IgD-negative memory B cell (primary cell): Measurements from ENCODE around the gene UFC1. TPM values are rescaled to one million over a fixed set of nuclear protein-coding genes. Genes with fewer than 3 reads are reported as not detected.

Experiments
- H3K27ac Mint-ChIP-seq, 3 donors: one replicate each; pipeline ENCODE4 v1.8.0; 2020 to 2022; ENCODE audit warnings: mild to moderate bottlenecking in 3 of 3, mixed read lengths in 3 of 3, moderate library complexity in 1 of 3
- H3K27me3 Mint-ChIP-seq: one replicate; pipeline ENCODE4 v1.8.0; 2021; ENCODE audit warnings: mixed read lengths
- H3K36me3 Mint-ChIP-seq: one replicate; pipeline ENCODE4 v1.8.0; 2020; ENCODE audit warnings: mild to moderate bottlenecking, mixed read lengths
- H3K4me1 Mint-ChIP-seq, 3 donors: one replicate each; pipeline ENCODE4 v1.8.0; 2020 to 2022; ENCODE audit warnings: mixed read lengths in 3 of 3, mild to moderate bottlenecking in 1 of 3
- H3K4me3 Mint-ChIP-seq, 4 donors: one replicate each; pipeline ENCODE4 v1.8.0; 2020 to 2022; ENCODE audit warnings: mild to moderate bottlenecking in 4 of 4, mixed read lengths in 4 of 4, moderate library complexity in 3 of 4
- H3K9me3 Mint-ChIP-seq, 3 donors: one replicate each; pipeline ENCODE4 v1.8.0; 2020 to 2021; ENCODE audit warnings: mixed read lengths in 3 of 3, mild to moderate bottlenecking in 1 of 3
- polyA plus RNA-seq: library from polyadenylated mRNA; unstranded; fragments of 300-500 nt; fragmentation: Illumina TruSeq; gene quantifications from one replicate; pipeline ENCODE4 v1.2.3, GENCODE V29; 2021

UFC1 gene
- polyA plus RNA-seq, 1 donor from 2014 or later = 122 TPM

GRCh38 chr1:161185732-161186311 lies 32.0 kb downstream of the UFC1 start:
- peaks cover 3% of the 10 kb centered on the region for H3K36me3 Mint-ChIP-seq
- no peaks in the 10 kb centered on the region for H3K27me3 Mint-ChIP-seq
- H3K9me3 Mint-ChIP-seq = no peaks in the 10 kb centered on the region

DNA sequence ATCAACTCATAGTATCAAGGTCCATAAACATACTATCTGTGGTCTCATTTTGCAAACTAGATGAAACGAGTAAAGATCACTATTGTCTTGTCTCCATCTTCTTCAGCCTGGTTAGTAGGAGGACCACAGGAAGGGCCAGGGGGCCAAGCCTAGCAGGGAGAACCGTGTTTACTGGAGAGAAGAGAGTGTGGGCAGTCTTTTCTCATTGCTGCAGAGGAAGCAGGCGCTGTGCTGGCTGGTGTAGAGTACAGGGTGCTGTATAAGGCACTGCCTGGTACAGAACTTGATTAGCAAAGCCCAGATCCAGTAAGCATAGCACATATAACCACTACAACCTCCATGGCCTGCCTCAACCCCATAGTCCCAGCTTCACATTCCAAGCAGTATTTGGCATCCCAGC lies 33.5 kb downstream of the UFC1 start:
- Mint-ChIP-seq H3K4me3 (peak overlapping the region in 2 of 4 donors; percentile 9 to 61), H3K27me3 (no peaks in the 10 kb centered on the region), H3K9me3 (no peaks in the 10 kb centered on the region), H3K36me3 (peaks cover 3% of the 10 kb centered on the region), H3K4me1 (peaks cover 31 to 56% (median 55%) of the 10 kb centered on the region in 3 donors), H3K27ac (peak overlapping the region; percentile 70 to 95 (median 90))

More at GRCh38 chr1:161185732-161186311, 32.0 kb downstream of the UFC1 start:
- H3K4me3 Mint-ChIP-seq = peak overlapping the region; percentile 67 to 92 (median 84)
- peaks cover 35 to 60% (median 59%) of the 10 kb centered on the region in 3 donors for H3K4me1 Mint-ChIP-seq
- H3K27ac Mint-ChIP-seq = peak overlapping the region; percentile 40 to 95 (median 70)

DNA sequence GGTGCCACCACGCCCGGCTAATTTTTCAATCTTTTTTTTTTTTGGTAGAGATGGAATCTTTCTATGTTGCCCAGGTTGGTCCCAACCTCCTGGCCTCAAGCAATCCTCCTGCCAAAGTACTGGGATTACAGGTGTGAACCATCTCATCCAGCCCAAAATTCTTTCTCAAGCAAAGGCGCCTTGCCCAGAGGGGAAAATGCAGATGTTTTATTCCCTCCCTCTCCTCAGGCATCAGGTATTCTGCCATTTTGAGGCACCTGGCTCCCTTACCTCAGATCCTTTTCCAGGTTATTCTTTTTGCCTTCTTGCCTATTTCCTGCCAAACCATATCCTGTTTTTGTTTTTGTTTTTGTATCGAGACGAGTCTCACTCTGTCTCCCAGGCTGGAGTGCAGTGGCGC lies 34.6 kb downstream of the UFC1 start:
- Mint-ChIP-seq H3K27ac (peak overlapping the region in 1 of 3 donors; percentile 73), H3K4me1 (peaks cover 35 to 56% (median 55%) of the 10 kb centered on the region in 3 donors), H3K36me3 (no peaks in the 10 kb centered on the region), H3K9me3 (no peaks in the 10 kb centered on the region), H3K27me3 (no peaks in the 10 kb centered on the region), H3K4me3 (no peak overlapping the region)

DNA sequence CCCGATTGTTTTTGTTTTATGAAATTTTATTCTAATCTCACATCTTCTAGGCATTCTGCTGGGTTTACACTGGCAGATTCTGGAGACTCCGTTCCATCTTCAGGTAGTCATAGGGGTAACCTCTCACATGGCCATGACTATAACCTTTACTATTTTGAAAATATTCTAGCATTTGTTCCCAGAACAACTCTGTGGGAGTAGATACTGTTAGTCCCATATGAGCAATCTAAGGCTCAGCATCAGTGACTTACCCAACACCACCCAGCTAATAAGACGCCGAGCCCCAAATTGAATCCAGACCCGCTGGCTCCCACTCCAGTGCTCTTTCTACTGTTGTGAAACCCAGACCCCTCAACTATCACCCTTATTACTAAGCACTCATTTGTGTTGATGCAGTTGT lies 35.3 kb downstream of the UFC1 start:
- Mint-ChIP-seq H3K27ac (no peak overlapping the region), H3K27me3 (no peaks in the 10 kb centered on the region), H3K9me3 (no peaks in the 10 kb centered on the region), H3K4me3 (no peak overlapping the region), H3K36me3 (no peaks in the 10 kb centered on the region), H3K4me1 (peaks cover 31 to 51% (median 49%) of the 10 kb centered on the region in 3 donors)

DNA sequence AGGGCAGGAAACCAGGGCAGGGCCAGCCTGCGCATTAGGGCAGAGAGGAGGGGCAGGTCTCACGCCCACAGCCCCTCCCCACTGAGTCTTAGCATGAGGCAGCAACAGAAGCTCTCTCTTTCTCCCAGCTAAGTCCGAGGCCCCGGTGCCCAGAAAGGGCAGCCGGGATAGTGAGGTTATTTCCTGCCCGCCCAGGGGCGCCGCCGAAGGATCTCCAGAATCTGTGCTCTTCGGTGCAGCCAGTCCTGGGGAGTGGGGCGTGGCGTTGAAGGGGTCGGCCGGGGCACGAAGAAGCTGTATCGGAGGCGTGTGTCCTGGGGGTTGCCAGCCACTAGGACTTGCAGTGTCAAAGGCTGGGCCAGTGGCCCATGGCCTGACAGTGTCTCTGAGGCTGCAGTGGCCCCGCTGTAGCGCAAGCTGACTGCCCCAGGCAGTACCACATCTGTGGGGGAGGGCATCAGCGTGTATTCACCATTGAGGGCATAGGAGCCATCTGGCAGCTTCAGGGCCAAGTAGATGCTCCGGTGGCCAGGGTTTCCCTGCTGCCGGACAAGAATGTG lies 37.3 kb downstream of the UFC1 start:
- no peak overlapping the region for H3K4me3 Mint-ChIP-seq

GRCh38 chr1:161191971-161192370 lies 38.2 kb downstream of the UFC1 start:
- H3K9me3 Mint-ChIP-seq = no peaks in the 10 kb centered on the region
- no peak overlapping the region for H3K27ac Mint-ChIP-seq
- H3K27me3 Mint-ChIP-seq = no peaks in the 10 kb centered on the region
- H3K4me3 Mint-ChIP-seq = no peak overlapping the region
- H3K36me3 Mint-ChIP-seq = no peaks in the 10 kb centered on the region
- peaks cover 23 to 36% (median 35%) of the 10 kb centered on the region in 3 donors for H3K4me1 Mint-ChIP-seq

More for the DNA sequence above, 37.3 kb downstream of the UFC1 start:
- Mint-ChIP-seq H3K27ac (no peak overlapping the region), H3K36me3 (no peaks in the 10 kb centered on the region), H3K4me1 (peaks cover 26 to 46% (median 45%) of the 10 kb centered on the region in 3 donors), H3K27me3 (no peaks in the 10 kb centered on the region), H3K9me3 (no peaks in the 10 kb centered on the region)

GRCh38 chr1:161192476-161193465 lies 39.0 kb downstream of the UFC1 start:
- no peaks in the 10 kb centered on the region for H3K36me3 Mint-ChIP-seq
- peak overlapping the region in 1 of 4 donors; percentile 42 for H3K4me3 Mint-ChIP-seq
- H3K4me1 Mint-ChIP-seq = peaks cover 16 to 29% (median 27%) of the 10 kb centered on the region in 3 donors

DNA sequence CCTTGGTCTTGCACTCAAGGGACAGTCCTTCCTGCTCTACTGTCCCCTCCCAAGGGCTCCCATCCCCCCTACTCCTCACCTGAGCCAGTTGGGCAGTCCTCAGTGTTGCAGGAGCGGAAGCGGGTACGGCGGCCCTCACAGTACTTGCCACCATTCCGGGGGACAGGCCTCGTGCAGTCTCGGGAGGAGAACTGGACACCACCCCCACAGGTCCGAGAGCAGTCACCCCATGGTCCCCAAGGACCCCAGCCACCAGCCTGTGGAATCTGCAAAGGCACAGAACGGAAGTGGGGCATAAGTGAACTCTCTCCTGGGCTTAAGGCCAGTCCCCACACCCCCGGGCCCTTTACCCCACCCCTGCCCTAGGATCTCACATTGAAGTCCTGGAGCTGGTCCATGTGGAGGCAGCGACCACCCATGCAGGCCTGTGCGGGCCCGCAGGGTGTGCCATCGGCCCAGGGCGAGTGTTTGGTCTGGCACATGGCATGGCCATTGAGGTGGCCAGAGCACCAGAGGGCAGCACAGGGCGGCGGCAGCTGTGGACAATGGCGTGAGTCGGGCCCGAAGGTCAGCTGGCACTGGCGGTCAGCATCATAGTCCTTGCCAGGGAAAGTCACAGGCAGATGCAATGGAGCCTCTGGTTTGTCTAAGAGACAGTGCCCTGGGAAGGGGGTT lies 39.9 kb downstream of the UFC1 start:
- Mint-ChIP-seq H3K4me1 (peaks cover 16 to 26% (median 23%) of the 10 kb centered on the region in 3 donors), H3K4me3 (no peak overlapping the region), H3K27ac (no peak overlapping the region), H3K27me3 (no peaks in the 10 kb centered on the region), H3K9me3 (no peaks in the 10 kb centered on the region), H3K36me3 (no peaks in the 10 kb centered on the region)

More at GRCh38 chr1:161192476-161193465, 39.0 kb downstream of the UFC1 start:
- peak overlapping the region; percentile 10 to 86 (median 41) for H3K27ac Mint-ChIP-seq
- no peaks in the 10 kb centered on the region for H3K27me3 Mint-ChIP-seq
- no peaks in the 10 kb centered on the region for H3K9me3 Mint-ChIP-seq

DNA sequence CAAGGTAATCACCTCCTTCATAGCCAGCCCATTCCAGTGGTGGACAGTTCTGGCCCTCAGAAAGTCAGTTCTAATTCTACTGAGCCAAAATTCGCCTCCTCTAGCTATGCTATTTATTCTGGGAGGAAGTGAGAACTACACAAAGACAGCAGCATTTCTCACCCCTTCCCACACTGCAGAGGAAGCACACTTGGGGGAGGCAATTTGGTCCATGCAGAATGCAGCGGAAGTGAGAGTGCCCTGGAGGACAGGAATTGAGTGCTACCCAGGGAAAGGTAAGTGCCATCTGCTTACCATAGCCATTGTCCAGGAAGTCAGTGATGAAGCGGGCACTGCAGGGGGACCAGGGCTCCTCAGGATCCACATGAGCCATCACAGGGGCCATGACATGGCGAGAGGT lies 41.4 kb downstream of the UFC1 start:
- Mint-ChIP-seq H3K27ac (peak overlapping the region in 2 of 3 donors; percentile 6 to 91), H3K4me1 (peaks cover 16 to 24% (median 20%) of the 10 kb centered on the region in 3 donors)

GRCh38 chr1:161196111-161196510 lies 42.3 kb downstream of the UFC1 start:
- no peaks in the 10 kb centered on the region for H3K36me3 Mint-ChIP-seq
- peak overlapping the region in 1 of 3 donors; percentile 25 for H3K27ac Mint-ChIP-seq
- H3K4me3 Mint-ChIP-seq = peak overlapping the region in 1 of 4 donors; percentile 17
- no peaks in the 10 kb centered on the region for H3K27me3 Mint-ChIP-seq
- no peaks in the 10 kb centered on the region for H3K9me3 Mint-ChIP-seq
- peaks cover 17 to 24% (median 23%) of the 10 kb centered on the region in 3 donors for H3K4me1 Mint-ChIP-seq

More for the DNA sequence above, 41.4 kb downstream of the UFC1 start:
- Mint-ChIP-seq H3K27me3 (no peaks in the 10 kb centered on the region), H3K4me3 (peak overlapping the region in 2 of 4 donors; percentile 32 to 90), H3K36me3 (no peaks in the 10 kb centered on the region), H3K9me3 (no peaks in the 10 kb centered on the region)

- no peaks in the 10 kb centered on the region for H3K36me3 Mint-ChIP-seq
These were observed 43.0 kb downstream of the UFC1 start for GRCh38 chr1:161196521-161197451.

DNA sequence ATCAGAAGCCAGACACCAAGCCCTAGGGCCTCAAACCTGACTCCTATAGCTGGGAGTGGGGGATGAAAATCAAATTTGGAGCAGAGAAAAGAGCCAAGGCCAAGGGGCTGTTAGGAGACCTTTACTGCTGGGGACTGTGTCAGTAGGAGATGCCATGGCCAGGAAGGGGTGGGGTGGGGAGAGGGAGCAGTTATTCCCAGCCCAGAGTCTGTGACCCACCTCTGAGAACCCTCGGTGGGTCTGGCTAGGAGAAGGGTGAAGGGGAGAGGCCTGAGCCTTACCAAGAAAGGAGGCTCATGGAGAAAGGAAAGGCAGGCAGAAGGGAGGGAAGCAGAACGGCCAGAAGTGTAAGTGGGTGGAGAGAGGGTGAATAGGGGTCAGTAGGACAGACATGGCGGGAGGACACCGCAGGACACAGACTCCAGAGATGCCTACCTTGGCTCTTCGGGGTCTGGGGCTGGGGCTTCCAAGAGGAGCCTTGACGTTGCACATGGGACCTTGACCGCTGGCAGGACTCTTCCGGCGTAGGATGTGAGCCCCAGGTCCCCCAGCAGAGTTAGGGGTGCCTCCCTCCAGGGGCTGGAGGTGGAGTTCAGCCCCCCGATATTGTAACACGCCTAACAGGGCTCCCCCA lies 43.9 kb downstream of the UFC1 start:
- H3K4me1 Mint-ChIP-seq = peaks cover 19 to 28% (median 24%) of the 10 kb centered on the region in 3 donors
- no peak overlapping the region for H3K27ac Mint-ChIP-seq
- no peaks in the 10 kb centered on the region for H3K36me3 Mint-ChIP-seq
- no peaks in the 10 kb centered on the region for H3K27me3 Mint-ChIP-seq
- no peaks in the 10 kb centered on the region for H3K9me3 Mint-ChIP-seq
- H3K4me3 Mint-ChIP-seq = no peak overlapping the region

More at GRCh38 chr1:161196521-161197451, 43.0 kb downstream of the UFC1 start:
- H3K9me3 Mint-ChIP-seq = no peaks in the 10 kb centered on the region
- no peak overlapping the region for H3K27ac Mint-ChIP-seq
- H3K4me3 Mint-ChIP-seq = peak overlapping the region in 1 of 4 donors; percentile 12
- H3K4me1 Mint-ChIP-seq = peaks cover 24 to 30% (median 25%) of the 10 kb centered on the region in 3 donors
- no peaks in the 10 kb centered on the region for H3K27me3 Mint-ChIP-seq

- Mint-ChIP-seq H3K27ac (no peak overlapping the region), H3K4me1 (peaks cover 17 to 28% (median 23%) of the 10 kb centered on the region in 3 donors), H3K27me3 (no peaks in the 10 kb centered on the region), H3K4me3 (no peak overlapping the region), H3K9me3 (no peaks in the 10 kb centered on the region), H3K36me3 (no peaks in the 10 kb centered on the region)
These were observed 44.6 kb downstream of the UFC1 start for GRCh38 chr1:161198194-161198896.
